HG02981 (cell line): ENCODE results near the gene GSN.

Experiments used
- ATAC-seq: cut with Tn5 transposase; IDR thresholded peaks from one replicate; pipeline ENCODE4 v1.9.1; 2021; ENCODE audit warnings: mild to moderate bottlenecking, moderate library complexity; ENCODE audit not compliant: unreplicated experiment

GSN gene

DNA sequence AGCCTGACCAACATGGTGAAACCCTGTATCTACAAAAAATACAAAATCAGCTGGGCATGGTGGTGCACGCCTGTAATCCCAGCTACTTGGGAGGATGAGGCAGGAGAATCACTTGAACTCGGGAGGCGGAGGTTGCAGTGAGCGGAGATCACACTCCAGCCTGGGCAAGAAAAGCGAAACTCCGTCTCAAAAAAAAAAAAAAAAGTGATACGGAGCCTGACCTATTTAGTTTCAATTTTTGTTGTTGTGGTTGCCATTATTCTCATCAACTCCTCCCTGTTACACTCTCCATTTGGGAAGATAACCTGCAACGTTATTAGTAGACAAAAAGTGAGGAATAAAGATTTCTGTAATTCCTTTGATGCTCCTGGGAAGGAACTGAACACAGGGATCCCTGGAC is 100.8 kb downstream of the GSN start:
- no peak for ATAC-seq

DNA sequence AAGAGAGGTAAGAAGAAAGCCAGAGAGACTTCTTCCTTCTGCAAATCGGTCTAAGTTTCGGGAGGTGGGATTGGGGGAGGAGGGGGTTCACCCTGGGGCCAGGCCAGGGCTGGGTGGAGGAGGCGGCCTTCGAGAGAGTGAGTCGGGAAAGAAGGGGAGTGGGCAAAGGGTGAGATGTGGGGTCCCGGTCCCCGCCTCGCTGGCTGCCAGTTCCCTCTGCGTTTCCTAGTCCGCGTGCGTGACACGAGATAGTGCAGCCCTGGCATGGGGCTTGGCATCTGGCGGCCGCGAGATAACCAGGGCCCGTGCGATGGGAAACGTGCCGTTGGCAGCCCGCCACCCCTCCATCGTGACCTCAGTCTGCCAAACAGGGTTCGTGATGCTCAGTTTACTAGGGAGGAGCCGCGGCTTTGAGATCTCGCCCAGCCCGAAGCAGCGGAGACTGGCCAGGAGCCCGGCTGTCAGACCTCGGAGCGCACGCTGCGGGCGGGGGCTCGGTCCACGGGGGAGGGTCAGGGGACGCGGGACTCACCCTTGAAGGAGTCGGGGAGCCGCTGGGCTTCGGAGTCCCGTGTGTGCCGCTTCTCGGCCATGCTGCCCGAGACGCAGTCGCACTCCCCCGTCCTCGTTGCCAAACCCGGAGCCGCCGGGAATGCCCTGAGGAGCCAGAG is 101.8 kb downstream of the GSN start, which contains the start of gene STOM:
TSS of gene STOM (minus strand) at position 656 of the 671 bp plus-strand sequence. CDS start at position 593, 63 bp downstream.
- ATAC-seq, result peak; percentile 58

DNA sequence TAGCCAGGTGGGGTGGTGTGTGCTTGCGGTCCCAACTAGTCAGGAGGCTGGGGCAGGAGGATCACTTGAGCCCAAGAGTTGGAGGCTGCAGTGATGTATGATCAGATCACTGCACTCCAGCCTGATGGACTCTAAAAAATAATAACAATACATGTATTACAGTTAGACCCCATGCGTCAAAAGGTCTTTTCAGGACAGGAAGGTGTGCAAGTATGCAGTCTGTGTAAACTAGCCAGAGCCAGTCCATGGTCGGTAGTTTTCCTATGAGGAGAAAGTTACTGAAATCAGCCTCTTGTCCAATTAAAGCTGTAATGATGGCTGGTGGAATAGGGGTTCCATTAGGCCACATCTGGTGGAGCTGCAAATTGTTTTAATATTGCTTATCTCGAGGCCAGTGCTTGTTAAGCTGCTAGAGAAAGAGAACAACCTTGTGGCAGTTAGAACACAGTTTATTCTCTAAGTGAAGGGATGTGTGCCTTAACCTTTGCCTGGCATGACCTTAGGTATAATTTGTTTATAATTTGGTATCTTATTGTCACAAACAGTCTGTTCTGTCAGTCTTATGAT is 103.6 kb downstream of the GSN start:
- ATAC-seq, result no peak

DNA sequence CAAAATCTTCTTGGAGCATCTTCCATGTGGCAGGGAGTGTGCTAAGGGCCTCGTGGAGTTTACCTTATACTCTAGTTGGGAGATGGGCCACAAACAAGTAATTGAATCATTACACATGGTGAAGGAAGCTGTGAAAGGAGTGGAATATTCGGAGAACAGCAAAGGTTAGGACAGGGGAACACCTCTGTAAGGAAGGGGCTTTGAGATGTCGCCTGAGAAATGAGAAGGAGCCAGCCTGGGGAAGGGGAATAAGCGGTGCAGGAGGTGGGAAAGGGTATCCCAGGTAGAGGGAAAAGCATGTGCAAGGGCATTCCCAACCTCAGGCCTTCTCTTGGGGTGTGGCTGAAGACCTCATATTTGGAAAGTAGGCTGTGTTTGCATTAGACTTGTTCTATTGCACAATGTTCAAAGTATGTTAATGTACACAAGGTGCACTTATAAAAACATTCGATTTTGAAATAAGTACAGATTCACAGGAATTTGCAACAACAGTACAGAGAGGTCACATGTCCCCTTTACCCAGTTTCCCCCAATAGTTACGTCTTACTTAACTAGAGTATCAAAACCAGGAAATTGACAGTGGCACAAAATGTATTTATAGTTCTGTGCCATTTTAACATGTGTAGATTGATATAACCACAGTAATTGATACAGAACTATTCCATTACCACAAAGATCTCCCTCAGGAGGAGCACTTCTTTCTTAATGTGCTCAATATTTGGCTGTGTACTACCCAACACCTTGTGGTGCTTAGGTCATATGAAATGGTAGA is 104.5 kb downstream of the GSN start:
- no peak for ATAC-seq

DNA sequence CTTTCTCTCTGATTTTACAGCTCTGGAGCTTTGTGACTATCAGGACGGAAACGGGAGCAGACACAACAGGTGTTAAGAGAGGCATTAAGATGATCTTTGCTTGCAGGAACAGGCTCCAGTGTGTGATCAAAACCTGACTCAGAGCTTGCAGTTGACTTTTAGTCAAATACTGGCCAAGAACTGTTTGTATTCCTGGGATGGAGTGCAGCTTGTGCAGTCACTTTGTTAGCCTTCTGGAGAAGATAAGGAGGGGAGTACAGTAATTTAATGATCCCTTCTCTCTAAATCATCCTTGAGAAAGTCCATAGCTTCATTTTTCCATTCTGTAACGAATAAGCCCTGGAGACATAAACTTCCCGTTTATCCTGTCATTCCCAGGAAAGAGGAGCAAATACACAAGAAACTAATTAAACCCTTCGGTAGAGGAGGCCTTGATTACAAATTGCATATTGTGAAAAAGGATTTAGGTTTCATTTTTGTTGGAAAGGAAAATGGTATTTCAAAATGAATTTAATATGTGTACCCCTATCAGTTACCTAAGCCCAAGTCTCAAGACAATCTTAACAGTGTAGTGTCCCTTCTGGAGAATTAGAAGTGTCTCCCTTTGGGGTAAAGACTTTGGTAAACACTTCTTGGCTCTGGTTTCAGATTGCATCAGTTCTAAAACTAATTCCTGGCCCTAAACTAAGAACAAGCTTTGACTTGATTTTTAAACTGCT is 105.2 kb downstream of the GSN start:
- ATAC-seq, result no peak

DNA sequence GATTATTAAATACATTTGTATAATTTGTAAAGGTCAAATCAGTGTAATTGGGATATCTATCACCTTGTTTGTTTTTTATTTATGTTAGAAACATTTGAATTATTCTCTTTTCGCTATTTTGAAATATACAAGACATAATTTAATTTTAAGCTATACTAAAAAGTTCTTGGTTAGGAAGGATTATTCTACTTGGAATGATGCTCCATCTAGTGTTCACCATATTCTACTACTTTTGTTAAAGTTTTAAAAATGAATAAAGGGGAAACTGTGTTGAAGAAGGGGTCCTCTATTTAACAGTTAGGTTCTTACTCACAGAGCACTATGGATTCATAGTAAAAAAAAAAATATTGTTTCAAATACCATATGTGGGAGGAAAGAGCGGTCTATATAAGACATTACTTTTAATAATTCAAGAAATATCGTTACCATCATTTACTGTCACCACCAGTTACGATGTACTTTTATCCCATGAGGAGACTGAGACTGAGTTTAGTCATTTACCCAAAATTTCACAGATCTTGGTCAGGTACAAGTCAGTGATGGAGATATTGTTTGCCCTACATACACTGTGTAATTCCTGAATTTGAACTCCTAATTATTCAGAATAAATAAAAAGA is 108.4 kb downstream of the GSN start:
- no peak for ATAC-seq

DNA sequence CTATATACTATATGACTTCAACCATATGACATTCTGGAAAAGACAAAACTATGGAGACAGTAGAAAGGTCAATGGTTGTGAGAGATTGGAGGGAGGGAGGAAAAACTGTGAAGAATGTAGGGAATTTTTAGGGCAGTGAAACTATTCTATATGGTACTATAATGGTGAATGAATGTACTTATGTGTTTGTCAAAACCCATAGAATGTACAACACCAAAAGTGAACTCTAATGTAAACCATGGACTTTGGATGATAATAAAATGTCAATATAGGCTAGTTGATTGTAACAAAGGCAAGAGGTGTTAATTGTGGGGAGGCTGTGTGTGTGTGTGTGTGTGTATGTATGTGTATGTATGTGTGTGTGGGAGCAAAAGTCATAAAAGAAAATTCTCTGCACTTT is 112.9 kb downstream of the GSN start:
- ATAC-seq, result no peak
